NOMO-1 (cell line): ENCODE results near the gene KAZN.
"Not testable (repeated sequence)": the region's sequence is repeated elsewhere in the genome, so short reads cannot be mapped to it uniquely, and the experiment has no call there.

ENCODE experiments used
- DNase-seq, 2 experiments: peaks; one replicate each; lab custom pipeline; 2025; ENCODE audit not compliant: unreplicated experiment in 2 of 2; lab: John Stamatoyannopoulos, UW

Gene KAZN

DNA sequence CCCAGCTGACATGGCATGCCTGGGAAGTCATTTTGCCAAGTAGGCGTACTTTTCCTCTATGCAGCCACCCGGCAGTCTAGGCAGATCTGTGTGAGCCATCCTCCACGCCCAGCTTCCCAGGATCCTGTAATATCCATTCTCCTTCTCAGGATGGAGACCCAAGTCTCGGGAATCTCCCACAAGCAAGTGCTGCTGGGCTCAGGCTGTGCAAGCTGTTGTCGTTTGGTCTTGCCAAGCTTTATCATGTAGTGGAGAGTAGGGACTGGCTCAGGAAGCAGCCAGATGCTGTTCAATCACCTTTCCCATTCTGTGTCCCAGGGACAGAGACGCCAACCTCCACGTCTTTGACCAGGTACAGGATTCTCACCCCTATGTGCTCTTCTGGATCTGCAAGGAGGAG lies 363.9 kb downstream of the KAZN start:
- no peak for DNase-seq

DNA sequence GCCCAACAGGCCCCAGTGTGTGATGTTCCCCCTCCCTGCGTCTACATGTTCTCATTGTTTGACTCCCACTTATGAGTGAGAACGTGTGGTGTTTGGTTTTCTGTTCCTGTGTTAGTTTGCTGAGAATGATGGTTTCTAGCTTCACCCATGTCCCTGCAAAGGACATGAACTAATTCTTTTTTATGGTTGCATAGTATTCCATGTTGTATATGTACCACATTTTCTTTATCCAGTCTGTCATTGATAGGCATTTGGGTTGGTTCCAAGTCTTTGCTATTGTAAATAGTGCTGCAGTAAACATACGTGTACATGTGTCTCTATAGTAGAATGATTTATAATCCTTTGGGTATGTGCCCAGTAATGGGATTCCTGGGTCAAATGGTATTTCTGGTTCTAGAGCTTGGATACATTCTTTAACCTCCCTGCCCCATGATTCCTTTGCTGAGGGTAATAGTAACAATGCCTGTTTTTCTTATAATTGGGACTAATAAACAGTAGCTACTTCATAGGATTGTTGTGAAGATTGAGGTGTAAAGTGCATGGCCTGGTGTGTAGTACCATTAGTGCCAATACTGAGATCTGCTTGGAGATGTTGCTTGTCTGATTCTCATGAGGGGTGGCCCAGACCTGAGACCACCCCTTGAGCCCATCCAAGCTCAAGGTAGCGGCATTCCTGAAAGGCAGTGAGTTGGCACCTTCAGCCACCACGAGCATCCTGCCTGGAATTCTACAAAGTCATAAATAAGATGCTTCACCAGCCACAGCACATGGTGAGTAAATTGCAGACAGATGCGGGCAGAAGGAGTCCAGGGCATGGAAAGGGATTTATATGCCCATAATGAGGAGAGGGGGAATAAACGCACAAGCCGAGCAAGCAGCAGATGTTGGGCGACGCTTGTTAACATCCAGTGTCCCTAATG lies 365.6 kb downstream of the KAZN start:
- DNase-seq, result not testable (repeated sequence)

DNA sequence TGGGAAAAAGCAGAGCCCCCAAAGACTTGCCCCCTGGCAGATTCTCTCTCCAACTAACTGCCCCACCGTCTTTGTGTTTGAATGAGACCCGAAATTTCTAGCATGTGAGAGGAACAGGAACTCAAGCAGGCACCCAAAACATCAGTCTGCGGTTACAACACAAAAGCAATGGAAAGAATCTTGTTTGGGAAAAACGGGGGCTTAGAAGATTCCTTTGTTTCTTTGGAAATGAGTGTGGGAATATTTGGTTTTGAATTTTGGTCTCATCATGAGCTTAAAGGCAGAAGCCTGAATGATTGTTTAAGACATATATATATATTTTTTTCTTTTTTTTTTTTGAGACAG lies 366.2 kb downstream of the KAZN start:
- no peak for DNase-seq

DNA sequence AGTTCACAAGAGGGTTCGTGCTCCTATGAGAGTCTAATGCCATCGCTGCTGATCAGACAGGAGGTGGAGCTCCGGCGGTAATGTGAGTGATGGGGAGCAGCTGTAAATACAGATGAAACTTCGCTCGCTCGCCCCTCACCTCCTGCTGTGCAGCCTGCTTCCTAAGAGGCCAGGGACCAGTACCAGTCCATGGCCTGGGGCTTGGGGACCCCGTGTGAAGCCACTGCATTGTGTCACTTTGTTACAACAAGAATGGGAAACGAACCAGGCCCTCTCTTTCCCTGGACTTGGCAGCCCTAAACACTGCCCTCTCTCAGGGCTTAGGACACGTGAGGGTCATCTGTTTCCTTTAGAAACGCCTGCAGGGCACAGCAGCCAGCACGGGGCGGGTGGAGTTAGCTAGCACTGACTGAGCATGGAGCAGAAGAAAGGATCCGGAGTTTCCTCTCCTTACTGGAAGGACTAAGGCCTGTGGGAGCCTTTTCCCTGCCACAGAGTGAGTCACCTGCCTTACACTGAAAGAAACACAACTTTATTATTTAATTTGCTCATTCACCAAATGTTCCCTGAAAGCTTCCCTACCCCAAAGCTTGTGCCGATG lies 369.9 kb downstream of the KAZN start:
- no peak for DNase-seq

DNA sequence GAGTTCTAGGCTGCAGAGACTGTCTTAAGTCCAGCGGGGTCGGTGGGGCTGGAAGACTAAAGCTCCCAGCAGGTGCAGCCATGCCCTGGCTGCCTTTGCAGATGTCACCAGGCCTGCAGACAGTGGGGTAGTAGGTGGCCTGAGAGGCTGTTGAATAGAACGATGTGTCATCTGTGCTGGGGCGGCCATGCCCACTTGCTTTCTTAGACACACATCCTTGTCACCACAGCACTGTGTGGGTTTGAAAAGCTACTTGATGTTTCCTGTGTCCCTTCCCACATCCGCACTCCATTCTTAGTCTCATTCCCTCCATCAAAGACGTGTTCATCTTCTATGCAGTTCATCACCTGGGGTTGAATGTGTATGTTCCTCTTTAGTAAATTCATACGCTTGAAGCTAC lies 370.5 kb downstream of the KAZN start:
- no peak for DNase-seq

DNA sequence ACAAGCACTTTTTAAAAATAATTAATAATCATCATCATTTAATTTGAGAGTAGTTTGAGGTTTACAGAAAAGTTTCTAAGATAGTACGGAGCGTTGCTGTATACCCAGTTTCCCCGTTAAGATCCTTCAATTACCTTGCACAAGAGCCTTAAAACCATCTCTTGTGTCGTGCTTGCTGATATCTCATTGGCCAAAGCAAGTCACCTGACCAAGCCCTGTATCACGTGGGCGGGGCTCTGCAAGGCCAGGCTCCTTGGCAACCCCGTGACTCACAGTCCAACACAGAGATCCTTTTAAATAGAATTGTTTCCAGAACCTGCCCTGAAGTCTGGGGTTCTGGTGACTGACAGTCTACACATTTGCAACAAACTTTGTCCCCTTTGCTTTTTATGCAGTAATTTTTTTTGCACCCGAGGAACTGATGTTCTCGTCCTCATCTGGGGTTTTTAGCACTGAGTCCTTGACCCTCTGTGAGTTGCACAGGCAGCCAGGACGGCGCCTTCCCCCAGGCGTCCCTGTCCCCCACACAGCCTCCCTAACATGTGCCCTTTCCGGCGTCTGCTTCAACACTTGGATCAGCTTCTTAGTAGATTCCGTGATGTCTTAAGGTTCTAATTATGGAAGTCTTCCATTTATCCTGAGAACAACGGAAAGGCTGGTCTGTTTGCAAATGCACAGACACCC lies 371.8 kb downstream of the KAZN start:
- DNase-seq, result no peak

DNA sequence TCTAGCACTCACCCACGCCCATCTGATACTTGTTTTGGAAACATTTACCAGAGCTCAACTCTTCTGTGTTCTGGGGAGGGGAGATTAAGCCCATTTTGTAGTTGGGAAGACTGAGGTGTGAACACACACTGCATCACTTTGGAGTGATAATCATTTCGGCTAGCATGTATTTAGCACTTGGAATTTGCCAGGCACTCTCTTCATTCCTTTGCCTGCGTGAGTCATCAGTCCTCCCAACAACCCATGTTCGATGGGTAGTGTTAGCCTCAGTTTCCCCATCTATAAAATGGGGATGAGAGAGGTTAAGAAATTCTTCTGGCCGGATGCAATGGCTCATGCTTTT lies 372.3 kb downstream of the KAZN start:
- DNase-seq, result no peak

DNA sequence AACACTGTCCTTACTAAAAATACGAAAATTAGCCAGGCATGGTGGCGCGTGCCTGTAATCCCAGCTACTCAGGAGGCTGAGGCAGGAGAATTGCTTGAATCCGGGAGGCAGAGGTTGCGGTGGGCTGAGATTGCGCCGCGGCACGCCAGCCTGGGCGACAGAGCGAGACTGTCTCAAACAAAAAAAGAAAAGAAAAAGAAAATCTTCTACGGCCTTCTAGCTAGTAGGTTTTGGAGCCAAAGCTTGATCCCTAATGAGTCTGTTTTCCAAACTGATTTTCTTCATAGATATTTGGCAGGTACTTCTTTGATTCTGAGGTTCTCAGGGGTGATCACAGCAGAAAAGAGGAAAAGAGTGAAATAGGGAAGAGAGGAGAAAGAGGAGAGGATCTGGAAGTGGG lies 372.7 kb downstream of the KAZN start:
- DNase-seq, result no peak

DNA sequence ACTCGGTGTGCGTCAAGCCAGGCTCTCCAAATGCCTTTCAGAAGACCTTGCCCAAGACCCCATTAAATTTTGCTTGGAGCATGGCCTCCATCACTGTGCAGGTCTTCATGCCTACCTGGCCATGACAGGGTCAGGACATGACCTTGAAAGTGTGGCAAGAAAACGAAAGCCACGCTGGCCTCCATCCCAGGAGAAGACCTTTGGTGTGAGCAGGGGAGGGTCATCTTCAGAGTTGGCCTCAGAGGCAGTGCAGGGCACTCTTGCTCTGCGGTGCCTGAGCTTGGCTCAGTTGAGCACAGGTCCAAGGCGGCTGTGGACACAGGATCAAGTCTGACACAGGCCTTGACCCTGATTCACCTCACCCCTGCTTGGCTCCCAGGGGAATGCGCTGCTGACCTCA lies 373.6 kb downstream of the KAZN start:
- DNase-seq, result no peak

DNA sequence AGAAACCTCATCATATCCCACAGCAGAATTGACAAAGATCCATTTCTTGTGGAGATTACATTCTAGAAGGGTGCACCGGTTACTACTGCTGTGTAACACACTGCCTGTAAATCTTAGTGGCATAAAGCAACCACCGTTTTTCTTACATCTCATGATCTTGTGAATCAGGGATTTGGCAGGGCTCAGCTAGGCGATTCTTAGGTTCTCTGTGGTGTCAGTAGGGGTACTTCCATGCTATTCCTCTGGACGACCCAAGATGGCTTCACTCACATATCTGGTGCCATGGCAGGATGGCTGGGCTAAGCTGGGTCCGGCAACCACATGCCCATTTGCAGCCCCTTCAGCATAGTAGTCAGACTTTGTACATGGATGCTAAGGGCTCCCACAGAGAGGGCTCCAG lies 375.3 kb downstream of the KAZN start:
- no peak for DNase-seq

DNA sequence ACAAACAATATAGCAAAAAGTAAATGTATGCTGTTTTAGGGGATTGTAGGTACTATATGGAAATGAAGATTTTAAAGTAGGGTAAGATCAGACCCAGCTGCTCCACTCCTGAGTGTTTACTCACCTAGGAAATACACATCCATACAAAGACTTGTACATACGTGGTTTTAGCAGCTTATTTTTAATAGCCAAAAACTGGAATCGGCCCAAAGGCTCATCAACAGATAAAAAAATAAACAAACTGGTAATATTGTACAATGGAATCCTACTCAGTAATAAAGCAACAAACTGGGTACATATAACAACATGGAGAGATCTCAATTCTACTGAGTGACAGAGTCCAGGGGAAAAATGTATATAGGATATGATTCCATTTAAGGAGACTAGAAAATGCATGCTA lies 375.9 kb downstream of the KAZN start:
- DNase-seq, result no peak

DNA sequence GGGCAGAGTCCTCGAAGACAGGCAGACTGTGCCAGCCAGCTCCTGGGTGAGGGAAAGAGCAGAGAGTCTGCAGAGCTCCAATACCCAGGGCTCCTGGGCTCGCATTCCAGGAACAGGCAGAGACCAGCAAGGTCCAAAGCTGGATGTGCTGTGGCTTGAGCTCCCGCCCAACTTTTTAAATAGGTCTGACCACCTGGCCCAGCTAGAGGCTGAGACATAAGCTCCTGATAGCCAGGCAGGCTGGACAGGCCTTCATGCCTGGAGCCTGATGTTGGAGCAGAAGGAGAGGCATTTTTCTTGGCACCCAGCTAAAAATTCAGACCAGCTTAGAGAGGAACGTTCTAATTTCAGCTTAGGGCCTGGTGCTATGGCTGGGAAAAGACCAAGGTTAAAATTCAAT lies 376.6 kb downstream of the KAZN start:
- no peak for DNase-seq

DNA sequence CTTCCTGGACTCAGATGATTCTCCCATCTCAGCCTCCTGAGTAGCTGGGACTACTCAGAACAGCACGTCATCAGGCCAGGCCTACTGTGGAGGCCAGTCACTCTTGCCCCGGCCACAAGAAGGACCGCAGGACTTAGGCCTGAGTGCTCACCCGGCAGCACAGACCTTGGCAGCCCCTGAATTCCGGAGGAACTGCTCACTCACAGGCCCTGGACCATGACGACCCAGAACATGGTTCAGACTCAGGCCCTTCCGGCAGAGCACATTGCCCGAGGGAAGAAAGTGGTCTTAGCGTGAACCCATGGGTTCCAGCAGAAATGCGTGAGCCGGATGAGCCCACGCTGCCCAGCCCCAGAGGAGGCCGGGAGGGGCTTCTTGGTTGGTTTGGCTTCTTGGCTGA lies 377.8 kb downstream of the KAZN start:
- no peak for DNase-seq

DNA sequence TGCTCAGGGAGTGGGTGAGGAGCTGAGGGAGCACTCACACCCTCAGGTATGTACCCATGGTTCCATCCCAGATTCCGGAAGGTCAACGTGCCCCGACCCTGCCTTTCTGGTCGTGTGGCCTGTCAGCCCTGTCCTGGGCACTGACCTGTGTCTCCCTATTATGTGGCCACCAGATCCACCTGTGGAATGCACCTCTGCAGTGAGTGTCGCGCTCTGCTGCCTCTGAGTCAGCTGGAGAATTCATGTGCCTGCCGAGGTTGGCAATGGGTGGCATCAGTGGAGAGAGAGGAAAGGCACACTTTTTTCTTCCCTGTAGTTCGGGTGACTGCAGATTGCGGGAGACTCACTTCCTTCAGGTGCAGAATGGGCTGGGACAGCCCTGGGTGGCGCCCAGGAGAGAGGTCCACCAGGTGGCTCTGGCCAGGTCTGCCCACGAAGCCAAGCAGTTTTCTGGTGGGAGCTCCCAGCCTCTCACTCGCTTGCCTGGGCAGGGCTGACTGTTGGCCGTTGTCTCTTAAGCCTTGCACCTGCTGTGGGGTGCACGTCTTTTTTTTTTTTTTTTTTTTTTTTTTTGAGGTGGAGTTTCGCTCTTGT lies 378.9 kb downstream of the KAZN start:
- no peak for DNase-seq

DNA sequence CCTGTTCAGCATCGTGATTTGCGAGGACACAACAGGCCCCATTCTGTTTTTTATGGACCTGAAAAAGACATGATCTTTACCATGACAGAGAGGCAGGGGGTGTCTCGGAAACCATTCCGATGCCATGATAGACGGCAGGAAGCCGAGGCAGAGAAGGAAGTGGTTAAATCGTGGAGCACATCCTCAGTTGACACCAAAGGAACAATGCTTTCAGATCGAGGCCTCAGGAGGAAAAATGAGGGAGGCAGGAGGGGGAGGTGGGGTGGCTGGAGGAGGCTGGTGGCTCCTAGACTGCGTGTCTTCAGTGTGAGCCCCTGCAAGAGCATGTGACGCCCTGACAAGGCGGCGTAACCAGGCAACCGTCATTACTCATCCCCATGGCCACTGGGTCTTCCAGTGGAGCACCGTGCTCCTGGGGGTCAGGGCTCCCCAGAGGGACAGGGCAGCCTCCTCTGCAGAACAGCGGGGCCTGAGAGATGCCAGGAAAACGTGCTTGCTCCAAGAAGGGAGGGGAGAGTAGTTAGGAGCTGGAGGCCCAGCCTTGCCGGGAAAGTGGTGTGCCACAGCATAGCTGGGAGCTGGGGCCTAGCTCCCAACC lies 382.2 kb downstream of the KAZN start:
- no peak for DNase-seq

DNA sequence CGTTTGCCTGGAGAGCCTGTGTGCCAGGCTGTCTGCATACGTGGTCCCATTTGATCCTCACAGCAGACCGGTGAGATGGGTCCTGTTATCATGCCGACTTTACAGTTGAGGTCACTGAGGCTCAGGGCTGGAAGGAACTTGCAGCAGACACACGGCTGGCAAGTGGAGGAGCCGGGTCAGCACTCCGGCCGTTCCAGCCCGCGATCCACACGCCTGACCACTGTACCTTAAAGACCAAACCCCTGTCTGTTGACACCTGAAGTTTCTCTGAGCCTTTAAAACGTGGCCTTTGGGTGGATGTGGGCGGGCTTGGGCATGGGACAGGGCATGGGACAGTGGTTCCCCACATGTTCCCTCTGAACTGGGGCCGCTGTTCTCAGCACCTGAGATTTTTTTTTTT lies 383.5 kb downstream of the KAZN start:
- DNase-seq, result no peak

DNA sequence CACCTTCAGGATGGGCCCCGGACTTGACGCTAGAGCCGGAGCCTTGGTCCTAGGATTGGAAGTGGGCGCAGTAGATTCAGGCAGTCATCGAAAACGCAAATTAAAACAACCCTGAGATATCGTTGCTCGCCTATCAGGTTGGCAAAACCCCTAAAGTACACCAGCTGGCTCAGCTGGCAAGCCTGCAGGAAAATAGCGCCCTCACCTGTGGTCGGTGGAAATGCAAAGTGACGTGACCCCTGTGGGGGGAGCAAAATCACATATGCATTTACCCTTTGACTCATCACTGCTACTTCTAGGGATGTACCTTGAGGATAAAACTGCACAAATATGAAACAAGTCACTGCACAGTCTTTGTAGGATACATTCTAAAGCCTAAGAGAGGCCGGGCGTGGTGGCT lies 384.8 kb downstream of the KAZN start:
- no peak for DNase-seq

DNA sequence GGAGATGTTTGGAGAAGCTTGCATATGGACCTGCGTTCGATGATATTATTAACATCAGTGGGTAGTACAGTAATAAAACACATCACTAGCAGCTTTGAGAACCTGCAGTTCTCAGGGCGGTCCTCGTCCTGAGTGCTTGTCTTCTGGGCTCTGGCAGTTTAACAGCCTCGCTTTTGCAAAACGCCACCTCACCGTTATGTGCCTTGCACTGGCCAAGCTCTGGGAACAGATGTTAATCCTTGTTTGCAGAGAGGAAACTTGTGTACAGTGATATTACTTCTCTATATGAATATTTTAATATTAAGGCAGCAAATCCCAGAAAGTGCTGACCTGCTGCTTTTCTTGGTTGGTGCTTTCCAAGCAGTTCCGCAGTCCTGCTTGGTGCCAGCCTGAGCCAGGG lies 387.7 kb downstream of the KAZN start:
- DNase-seq, result no peak

DNA sequence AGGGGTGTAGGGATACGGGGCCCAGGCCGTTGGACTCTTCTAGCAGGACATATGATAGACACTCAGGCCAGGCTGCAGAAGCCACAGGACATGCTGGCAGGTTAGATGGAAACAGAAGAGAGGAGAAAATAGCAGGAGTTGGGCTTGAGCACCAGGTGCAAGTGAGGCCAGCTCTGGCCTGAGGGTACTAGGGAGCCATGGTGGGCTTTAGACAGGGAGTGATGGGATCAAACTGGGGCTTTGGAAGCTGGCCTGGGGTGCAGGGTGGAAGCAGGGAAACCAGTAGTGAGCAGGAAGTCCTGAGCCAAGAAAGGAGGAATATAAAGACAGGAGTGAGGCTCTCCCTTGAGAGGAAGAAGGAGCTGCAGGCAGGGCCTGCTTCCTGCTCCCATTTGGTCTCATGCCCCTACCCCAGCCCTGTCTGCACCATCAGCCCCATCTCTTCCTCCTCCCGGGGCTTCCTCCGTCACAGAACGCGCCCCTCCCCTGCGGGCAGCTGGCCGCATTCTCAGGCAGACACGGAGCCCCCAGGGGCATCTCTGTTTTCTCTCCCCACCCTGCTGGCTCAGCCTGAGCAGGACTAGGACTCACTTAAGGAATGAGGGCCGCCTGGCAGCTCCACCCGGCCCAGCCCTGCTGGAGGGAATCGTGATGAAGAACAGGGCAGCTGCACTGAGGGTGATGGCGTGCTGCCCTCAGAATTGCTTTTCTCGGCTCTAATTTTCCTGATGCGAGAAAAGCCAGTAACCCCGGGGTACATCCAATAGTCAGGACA lies 389.5 kb downstream of the KAZN start:
- no peak for DNase-seq

DNA sequence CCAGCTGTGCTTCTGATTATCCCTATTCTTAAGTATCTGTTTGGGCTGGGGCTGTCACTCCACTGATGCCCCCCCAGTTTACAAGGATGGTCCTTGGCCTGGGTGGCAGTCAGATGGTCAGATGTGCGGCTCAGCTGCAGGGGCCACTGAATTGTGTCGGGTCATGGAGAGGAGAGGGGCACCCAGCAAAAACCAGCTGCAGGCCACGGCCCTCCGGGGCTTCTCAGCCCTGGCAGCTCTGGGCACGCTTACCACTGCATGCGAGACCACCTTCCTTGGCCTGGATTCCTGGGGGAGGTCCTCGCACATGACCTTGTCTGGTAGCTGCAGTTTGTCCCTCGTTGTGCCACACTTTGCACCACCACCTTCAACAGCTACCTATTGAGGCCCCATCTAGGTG lies 390.2 kb downstream of the KAZN start:
- DNase-seq, result no peak
